Measurements from ENCODE around the gene TLCD3A.

DNA sequence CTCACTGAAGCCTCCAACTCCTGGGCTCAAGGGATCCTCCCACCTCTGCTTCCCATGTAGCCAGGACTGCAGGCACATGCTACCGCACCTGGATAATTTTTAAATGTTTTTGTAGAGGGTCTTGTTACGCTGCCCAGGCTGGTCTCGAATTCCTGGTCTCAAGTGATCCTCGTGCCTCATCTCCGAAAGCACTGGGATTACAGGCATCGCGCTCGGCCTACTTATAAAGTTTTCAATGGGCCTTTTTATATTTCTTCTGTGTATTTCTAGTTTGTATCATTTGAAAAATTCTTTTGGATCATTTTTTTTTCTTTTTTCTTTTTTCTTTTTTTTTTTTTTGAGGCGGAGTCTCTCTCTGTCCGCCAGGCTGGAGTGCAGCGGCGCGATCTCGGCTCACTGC, 7.3 kb upstream of the TLCD3A start:
- TF ChIP-seq CEBPB (IDR thresholded peaks at IDR 0.05; ENCODE audit: low read depth, low read length) (no peak), RAD21 (IDR thresholded peaks at IDR 0.05; ENCODE audit: low read length) (no peak)
- TF ChIP-seq, protein P1, sequence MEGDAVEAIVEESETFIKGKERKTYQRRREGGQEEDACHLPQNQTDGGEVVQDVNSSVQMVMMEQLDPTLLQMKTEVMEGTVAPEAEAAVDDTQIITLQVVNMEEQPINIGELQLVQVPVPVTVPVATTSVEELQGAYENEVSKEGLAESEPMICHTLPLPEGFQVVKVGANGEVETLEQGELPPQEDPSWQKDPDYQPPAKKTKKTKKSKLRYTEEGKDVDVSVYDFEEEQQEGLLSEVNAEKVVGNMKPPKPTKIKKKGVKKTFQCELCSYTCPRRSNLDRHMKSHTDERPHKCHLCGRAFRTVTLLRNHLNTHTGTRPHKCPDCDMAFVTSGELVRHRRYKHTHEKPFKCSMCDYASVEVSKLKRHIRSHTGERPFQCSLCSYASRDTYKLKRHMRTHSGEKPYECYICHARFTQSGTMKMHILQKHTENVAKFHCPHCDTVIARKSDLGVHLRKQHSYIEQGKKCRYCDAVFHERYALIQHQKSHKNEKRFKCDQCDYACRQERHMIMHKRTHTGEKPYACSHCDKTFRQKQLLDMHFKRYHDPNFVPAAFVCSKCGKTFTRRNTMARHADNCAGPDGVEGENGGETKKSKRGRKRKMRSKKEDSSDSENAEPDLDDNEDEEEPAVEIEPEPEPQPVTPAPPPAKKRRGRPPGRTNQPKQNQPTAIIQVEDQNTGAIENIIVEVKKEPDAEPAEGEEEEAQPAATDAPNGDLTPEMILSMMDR (conservative IDR thresholded peaks at IDR 0.05; ENCODE audit: low read depth, low read length), result no peak
